Astrocyte of the spinal cord (primary cell): ENCODE measurements around the gene MLPH.

Experiments
- DNase-seq: peaks from one replicate; pipeline ENCODE4 v3.0.0; 2011; ENCODE audit warnings: low read depth, low spot score
- H3K4me3 ChIP-seq: 2 replicates; pipeline ENCODE4 v1.5.1; 2011; ENCODE audit warnings: low read depth, mild to moderate bottlenecking, low read length, moderate library complexity
- in situ Hi-C: cut with HindIII; loops from 2 replicates; pipeline ENCODE4 v1.10.0; 2017; ENCODE audit warnings: low sequenced_read_pairs
- TF ChIP-seq, protein P1 (sequence below): IDR thresholded peaks from 2 replicates; pipeline ENCODE4 v1.5.1; 2012; ENCODE audit warnings: low read depth, mild to moderate bottlenecking, low read length, inconsistent platforms

MLPH gene

DNA sequence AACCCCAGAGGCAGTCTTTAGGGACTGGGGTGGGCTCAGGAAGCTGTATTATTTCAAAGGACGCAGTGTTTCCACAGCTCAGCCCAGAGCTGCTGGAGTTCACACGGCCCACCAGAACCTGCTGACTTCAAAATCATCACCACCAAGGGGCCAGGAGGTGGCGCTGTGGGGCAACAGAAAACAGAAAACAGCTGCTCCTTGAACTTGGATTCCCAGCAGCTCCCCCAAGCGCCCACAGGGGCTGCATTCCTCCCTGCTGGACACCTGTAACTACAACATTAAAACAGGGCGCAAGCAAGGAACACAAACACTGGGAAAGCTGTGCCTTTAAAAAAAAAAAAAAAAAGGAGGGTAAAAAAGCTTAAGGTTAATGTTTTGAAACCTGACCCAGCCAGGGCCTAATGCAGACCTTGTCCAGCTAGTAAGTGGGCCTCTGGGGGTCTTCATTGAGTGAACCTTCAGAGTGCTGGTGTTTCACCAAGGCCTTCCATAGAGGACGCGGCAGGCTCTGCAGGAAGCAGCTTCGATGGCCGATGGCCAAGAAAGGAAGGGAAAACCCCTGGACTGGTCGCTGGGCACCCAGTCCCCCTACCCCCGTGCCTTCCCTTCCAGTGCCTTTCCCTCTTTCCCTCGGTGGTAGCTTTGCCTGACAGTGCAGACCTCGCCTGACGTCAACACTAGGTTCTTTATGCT lies 25.9 kb downstream of the MLPH start:
- TF ChIP-seq, protein P1, sequence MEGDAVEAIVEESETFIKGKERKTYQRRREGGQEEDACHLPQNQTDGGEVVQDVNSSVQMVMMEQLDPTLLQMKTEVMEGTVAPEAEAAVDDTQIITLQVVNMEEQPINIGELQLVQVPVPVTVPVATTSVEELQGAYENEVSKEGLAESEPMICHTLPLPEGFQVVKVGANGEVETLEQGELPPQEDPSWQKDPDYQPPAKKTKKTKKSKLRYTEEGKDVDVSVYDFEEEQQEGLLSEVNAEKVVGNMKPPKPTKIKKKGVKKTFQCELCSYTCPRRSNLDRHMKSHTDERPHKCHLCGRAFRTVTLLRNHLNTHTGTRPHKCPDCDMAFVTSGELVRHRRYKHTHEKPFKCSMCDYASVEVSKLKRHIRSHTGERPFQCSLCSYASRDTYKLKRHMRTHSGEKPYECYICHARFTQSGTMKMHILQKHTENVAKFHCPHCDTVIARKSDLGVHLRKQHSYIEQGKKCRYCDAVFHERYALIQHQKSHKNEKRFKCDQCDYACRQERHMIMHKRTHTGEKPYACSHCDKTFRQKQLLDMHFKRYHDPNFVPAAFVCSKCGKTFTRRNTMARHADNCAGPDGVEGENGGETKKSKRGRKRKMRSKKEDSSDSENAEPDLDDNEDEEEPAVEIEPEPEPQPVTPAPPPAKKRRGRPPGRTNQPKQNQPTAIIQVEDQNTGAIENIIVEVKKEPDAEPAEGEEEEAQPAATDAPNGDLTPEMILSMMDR: peak; percentile 87
- no peak overlapping the region for H3K4me3 ChIP-seq
- in situ Hi-C loops: no loop called here
- peak; percentile 90 for DNase-seq

- in situ Hi-C loops: no loop called here
- no peak overlapping the region for H3K4me3 ChIP-seq
- TF ChIP-seq, protein P1: no peak
- DNase-seq: no peak
These were observed 26.6 kb downstream of the MLPH start for GRCh38 chr2:237513693-237514092.

DNA sequence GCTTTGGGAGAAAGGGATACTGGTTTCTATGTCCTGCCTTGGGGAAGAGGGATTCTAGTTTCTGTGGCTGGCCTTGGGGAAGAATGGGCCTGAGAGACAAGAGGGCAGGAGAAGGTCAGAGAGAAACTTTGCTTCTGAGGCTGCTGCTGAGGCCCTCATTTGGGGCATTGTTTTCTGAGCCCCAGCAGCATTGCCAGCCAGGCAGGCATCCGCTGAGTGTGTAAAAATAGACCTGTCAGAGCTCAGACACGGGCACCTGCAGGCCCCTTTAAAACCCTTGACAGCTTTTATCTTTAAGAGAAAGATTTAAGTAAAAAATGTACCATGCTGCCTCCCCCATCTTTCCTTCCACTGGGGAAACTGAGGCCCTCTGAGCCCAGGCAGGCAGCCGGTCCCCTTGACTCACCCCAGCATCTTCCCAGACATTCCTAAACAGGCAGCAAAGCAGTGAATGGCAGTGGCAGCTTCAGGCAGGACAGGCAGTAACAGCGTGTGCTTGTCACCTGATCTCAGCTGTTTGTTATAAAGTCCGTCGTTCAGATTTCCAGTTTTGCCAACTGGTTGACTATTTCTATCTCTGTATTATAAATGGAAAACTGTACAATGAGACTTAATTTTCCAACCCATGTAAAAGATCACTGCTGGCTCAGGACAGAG lies 27.6 kb downstream of the MLPH start:
- TF ChIP-seq, protein P1: no peak
- in situ Hi-C loops: no loop called here
- H3K4me3 ChIP-seq: no peak overlapping the region

GRCh38 chr2:237515166-237515565 lies 28.1 kb downstream of the MLPH start:
- DNase-seq: no peak
- in situ Hi-C loops: no loop called here
- TF ChIP-seq, protein P1: no peak
- H3K4me3 ChIP-seq: no peak overlapping the region

More for the DNA sequence above, 27.6 kb downstream of the MLPH start:
- no peak for DNase-seq

DNA sequence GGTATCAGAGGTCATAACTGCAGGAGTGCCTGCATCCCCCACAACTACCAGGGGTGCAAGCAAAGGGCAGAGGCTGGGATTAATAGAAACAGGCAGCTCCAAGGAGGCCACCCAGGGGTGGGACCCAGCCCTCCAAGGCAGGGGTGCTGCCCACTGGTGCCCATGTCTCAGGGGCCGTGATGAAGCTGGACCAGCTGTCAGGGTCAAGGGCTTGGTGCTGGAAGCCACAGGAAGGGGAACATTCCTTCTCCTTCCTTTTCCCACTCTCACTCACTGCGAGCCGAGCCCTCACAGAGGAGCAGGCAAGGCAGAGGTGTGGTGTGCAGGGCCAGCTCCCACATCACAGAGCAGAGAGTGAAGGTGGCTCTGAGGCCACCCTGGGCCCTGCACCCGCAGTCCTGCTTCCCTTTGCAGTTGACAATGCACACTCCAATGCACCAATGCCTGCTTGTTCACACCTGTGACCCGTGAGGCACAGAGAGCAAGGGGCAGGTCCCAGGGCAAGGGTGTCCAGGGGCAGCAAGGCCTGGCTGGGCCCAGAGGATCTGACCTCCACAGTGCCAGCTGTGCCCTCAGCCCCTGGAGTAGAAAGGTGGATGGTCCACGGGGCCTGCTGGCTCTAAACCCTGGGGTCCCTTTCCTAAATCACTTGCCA lies 28.7 kb downstream of the MLPH start:
- no peak overlapping the region for H3K4me3 ChIP-seq
- TF ChIP-seq, protein P1: no peak
- in situ Hi-C loops: no loop called here
- no peak for DNase-seq

GRCh38 chr2:237517163-237517562 lies 30.1 kb downstream of the MLPH start:
- in situ Hi-C loops: no loop called here
- TF ChIP-seq, protein P1: no peak
- no peak overlapping the region for H3K4me3 ChIP-seq
- no peak for DNase-seq
